ENCODE measurements around the gene DUS3L.

The DUS3L gene

GRCh38 chr19:5743630-5744029 lies 47.3 kb downstream of the DUS3L start:
- H3K27ac ChIP-seq (ENCODE audit: poor library complexity, severe bottlenecking): no peak overlapping the region
- TF ChIP-seq CTCF (IDR thresholded peaks at IDR 0.05; ENCODE audit: poor library complexity, severe bottlenecking): no peak
- DNase-seq (ENCODE audit: low spot score): no peak
- H3K36me3 ChIP-seq (ENCODE audit: low read depth): no peaks in the 10 kb centered on the region
- no peaks in the 10 kb centered on the region for H3K27me3 ChIP-seq (ENCODE audit: insufficient read depth, poor library complexity, severe bottlenecking)
- no peak for ATAC-seq (ENCODE audit: low read depth)
- no peaks in the 10 kb centered on the region for H3K4me1 ChIP-seq (ENCODE audit: insufficient read depth, poor library complexity, severe bottlenecking)
- no peak overlapping the region for H3K4me3 ChIP-seq (ENCODE audit: severe bottlenecking)
- no peaks in the 10 kb centered on the region for H3K9me3 ChIP-seq (ENCODE audit: severe bottlenecking)

- no peak for TF ChIP-seq CTCF (IDR thresholded peaks at IDR 0.05; ENCODE audit: poor library complexity, severe bottlenecking)
- Histone ChIP-seq H3K4me3 (ENCODE audit: severe bottlenecking) (no peak overlapping the region), H3K27me3 (ENCODE audit: insufficient read depth, poor library complexity, severe bottlenecking) (no peaks in the 10 kb centered on the region), H3K4me1 (ENCODE audit: insufficient read depth, poor library complexity, severe bottlenecking) (no peaks in the 10 kb centered on the region), H3K9me3 (ENCODE audit: severe bottlenecking) (no peaks in the 10 kb centered on the region), H3K27ac (ENCODE audit: poor library complexity, severe bottlenecking) (no peak overlapping the region), H3K36me3 (ENCODE audit: low read depth) (no peaks in the 10 kb centered on the region)
- ATAC-seq (ENCODE audit: low read depth): no peak
- DNase-seq (ENCODE audit: low spot score): no peak
These were observed 48.9 kb downstream of the DUS3L start for GRCh38 chr19:5742051-5742450.

GRCh38 chr19:5738423-5738822 lies 52.5 kb downstream of the DUS3L start:
- Histone ChIP-seq H3K27ac (ENCODE audit: poor library complexity, severe bottlenecking) (no peak overlapping the region), H3K4me1 (ENCODE audit: insufficient read depth, poor library complexity, severe bottlenecking) (no peaks in the 10 kb centered on the region), H3K4me3 (ENCODE audit: severe bottlenecking) (no peak overlapping the region), H3K27me3 (ENCODE audit: insufficient read depth, poor library complexity, severe bottlenecking) (no peaks in the 10 kb centered on the region), H3K36me3 (ENCODE audit: low read depth) (no peaks in the 10 kb centered on the region), H3K9me3 (ENCODE audit: severe bottlenecking) (no peaks in the 10 kb centered on the region)
- no peak for DNase-seq (ENCODE audit: low spot score)
- no peak for ATAC-seq (ENCODE audit: low read depth)
- TF ChIP-seq CTCF (IDR thresholded peaks at IDR 0.05; ENCODE audit: poor library complexity, severe bottlenecking): no peak

Data from RWPE2 (cell line).